Measurements from ENCODE around the gene RAB11FIP4. TPM values are rescaled to one million over a fixed set of nuclear protein-coding genes. Genes with fewer than 3 reads are reported as not detected.

The RAB11FIP4 gene
- total RNA-seq, 1 experiment from 2014 or later = 10.8 TPM

GRCh38 chr17:31484821-31485220, 93.3 kb downstream of the RAB11FIP4 start:
- intact Hi-C loops (cut with micrococcal nuclease; ENCODE audit: unreplicated experiment) = no loop called here
- no TSS peak for BruUV-seq (replicated peaks)
- Histone ChIP-seq H3K27me3 (ENCODE audit: control insufficient read depth, insufficient read depth, low read length) (peaks cover 7% of the 10 kb centered on the region; the same call in 1 of the 2 replicates), H3K36me3 (ENCODE audit: control insufficient read depth, insufficient read depth, low read length) (no peaks in the 10 kb centered on the region), H3K4me3 (ENCODE audit: low read depth in 2 of 2, low read length in 2 of 2) (no peak overlapping the region), H3K9me3 (ENCODE audit: control insufficient read depth, insufficient read depth, low read depth, low read length) (no peaks in the 10 kb centered on the region), H3K27ac (ENCODE audit: low read length) (no peak overlapping the region), H3K4me1 (ENCODE audit: control insufficient read depth, insufficient read depth, low read length) (no peaks in the 10 kb centered on the region; the same call in 1 of the 2 replicates)
- ATAC-seq (no peak), DNase-seq (ENCODE audit: low read depth, low spot score) (no peak)
- ChIA-PET CTCF (interaction anchor here (0.7 kb wide), 1 partner anchor 404 kb away, joined by 3 read pairs; no protein-coding TSS in a partner anchor), POLR2A (no interaction called here)
- in situ Hi-C loops (cut with HindIII; ENCODE audit: low pct_unique_long_range_greater_than_20kb, low sequenced_read_pairs) = no loop called here
- TF ChIP-seq POLR2AphosphoS5 (IDR thresholded peaks at IDR 0.05; ENCODE audit: low read depth, low read length) (no peak), CTCF (IDR thresholded peaks at IDR 0.05) (no peak), TCF7L2 (IDR thresholded peaks at IDR 0.05; ENCODE audit: low read depth, low read length) (no peak), SIN3A (IDR thresholded peaks at IDR 0.05; ENCODE audit: borderline replicate concordance, insufficient read depth, low read depth, low read length) (no peak)
- TF ChIP-seq, protein P1, sequence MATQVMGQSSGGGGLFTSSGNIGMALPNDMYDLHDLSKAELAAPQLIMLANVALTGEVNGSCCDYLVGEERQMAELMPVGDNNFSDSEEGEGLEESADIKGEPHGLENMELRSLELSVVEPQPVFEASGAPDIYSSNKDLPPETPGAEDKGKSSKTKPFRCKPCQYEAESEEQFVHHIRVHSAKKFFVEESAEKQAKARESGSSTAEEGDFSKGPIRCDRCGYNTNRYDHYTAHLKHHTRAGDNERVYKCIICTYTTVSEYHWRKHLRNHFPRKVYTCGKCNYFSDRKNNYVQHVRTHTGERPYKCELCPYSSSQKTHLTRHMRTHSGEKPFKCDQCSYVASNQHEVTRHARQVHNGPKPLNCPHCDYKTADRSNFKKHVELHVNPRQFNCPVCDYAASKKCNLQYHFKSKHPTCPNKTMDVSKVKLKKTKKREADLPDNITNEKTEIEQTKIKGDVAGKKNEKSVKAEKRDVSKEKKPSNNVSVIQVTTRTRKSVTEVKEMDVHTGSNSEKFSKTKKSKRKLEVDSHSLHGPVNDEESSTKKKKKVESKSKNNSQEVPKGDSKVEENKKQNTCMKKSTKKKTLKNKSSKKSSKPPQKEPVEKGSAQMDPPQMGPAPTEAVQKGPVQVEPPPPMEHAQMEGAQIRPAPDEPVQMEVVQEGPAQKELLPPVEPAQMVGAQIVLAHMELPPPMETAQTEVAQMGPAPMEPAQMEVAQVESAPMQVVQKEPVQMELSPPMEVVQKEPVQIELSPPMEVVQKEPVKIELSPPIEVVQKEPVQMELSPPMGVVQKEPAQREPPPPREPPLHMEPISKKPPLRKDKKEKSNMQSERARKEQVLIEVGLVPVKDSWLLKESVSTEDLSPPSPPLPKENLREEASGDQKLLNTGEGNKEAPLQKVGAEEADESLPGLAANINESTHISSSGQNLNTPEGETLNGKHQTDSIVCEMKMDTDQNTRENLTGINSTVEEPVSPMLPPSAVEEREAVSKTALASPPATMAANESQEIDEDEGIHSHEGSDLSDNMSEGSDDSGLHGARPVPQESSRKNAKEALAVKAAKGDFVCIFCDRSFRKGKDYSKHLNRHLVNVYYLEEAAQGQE (IDR thresholded peaks at IDR 0.05; ENCODE audit: insufficient read depth in 1 of 2, low read depth in 2 of 2, low read length in 1 of 2) = no peak

DNA sequence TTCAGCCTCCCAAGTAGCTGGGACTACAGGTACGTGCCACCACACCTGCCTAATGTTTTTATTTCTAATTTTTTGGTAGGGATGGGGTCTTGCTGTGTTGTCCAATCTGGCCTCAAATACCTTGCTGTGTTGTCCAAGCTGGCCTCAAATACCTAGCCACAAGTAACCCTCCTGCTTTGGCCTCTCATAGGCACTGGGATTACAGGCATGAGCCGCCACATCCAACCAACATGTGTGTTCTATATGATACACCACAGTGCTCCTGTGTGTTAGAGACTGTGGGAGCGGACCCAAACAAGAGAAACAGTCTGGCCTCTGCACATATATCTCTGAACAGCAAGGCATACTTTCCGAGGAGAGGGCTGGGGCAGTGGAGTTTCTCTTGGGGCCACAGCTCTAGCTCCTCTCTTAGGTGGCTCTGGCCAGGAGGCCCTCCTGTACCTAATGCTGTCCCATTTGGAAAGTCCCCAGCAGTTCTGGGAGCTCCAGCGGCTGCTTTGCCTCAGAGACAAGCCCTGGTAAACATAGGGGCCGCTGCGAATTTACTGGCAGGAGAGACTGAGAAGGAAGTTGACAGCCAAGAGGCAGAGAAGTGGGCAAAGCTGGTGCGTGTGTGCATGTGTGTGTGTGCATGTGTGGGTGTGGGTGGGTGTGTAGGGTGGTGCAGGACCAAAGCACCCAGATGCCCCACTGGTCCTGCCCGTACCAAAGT, 95.0 kb downstream of the RAB11FIP4 start:
- peaks cover 2% of the 10 kb centered on the region; the same call in 1 of the 2 replicates for H3K27me3 ChIP-seq (ENCODE audit: control insufficient read depth, insufficient read depth, low read length)
- H3K4me3 ChIP-seq (ENCODE audit: low read depth in 2 of 2, low read length in 2 of 2) = no peak overlapping the region
- H3K27ac ChIP-seq (ENCODE audit: low read length) = no peak overlapping the region
- intact Hi-C loops (cut with micrococcal nuclease; ENCODE audit: unreplicated experiment) (no loop called here), in situ Hi-C loops (cut with HindIII; ENCODE audit: low pct_unique_long_range_greater_than_20kb, low sequenced_read_pairs) (no loop called here)
- no peaks in the 10 kb centered on the region; the same call in 1 of the 2 replicates for H3K4me1 ChIP-seq (ENCODE audit: control insufficient read depth, insufficient read depth, low read length)
- no peaks in the 10 kb centered on the region for H3K9me3 ChIP-seq (ENCODE audit: control insufficient read depth, insufficient read depth, low read depth, low read length)
- ChIA-PET CTCF (no interaction called here), POLR2A (no interaction called here)
- ATAC-seq = no peak
- BruUV-seq (replicated peaks) = no TSS peak
- no peaks in the 10 kb centered on the region for H3K36me3 ChIP-seq (ENCODE audit: control insufficient read depth, insufficient read depth, low read length)
- TF ChIP-seq SIN3A (IDR thresholded peaks at IDR 0.05; ENCODE audit: borderline replicate concordance, insufficient read depth, low read depth, low read length) (no peak), POLR2AphosphoS5 (IDR thresholded peaks at IDR 0.05; ENCODE audit: low read depth, low read length) (no peak), TCF7L2 (IDR thresholded peaks at IDR 0.05; ENCODE audit: low read depth, low read length) (no peak), CTCF (IDR thresholded peaks at IDR 0.05) (no peak)
- TF ChIP-seq, protein P1 (IDR thresholded peaks at IDR 0.05; ENCODE audit: insufficient read depth in 1 of 2, low read depth in 2 of 2, low read length in 1 of 2) = no peak
- DNase-seq (ENCODE audit: low read depth, low spot score) = no peak
